Measurements from ENCODE around the gene BRWD1. TPM values are rescaled to one million over a fixed set of nuclear protein-coding genes. Genes with fewer than 3 reads are reported as not detected.

BRWD1 gene
- polyA plus RNA-seq, 1 donor: 31.7 TPM

DNA sequence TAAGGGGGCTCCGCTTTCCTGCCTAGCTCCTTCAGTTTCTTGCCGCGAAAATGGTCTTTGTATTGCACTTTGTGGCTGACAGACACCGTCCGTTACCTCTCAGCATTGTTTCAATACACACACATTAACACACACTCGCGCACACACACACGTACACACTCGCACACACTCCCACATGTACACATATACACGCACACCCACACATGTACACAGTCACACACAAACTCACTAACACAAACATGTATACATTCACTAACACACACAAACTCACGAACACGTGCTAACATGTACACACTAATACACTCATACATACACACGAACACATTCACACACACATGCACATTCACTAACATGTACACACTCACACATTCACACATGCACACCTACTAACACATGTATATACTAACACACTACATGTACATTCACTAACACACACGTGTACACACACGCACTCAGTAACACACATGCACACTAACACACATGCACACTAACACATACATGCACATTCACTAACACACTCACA is 179.1 kb downstream of the BRWD1 start:
- DNase-seq (ENCODE audit: low read depth): no peak

Other genes with a start within 250 kb of the BRWD1 start
- gene PSMG1, start 130.2 kb downstream of the BRWD1 start, polyA plus RNA-seq (ENCODE audit: insufficient read length): 33.5 TPM
- gene HMGN1, start 35.5 kb upstream of the BRWD1 start, polyA plus RNA-seq (ENCODE audit: insufficient read length): 276 TPM
- 1.3 TPM for gene LCA5L, start 132.1 kb upstream of the BRWD1 start, polyA plus RNA-seq (ENCODE audit: insufficient read length)
- 201 TPM for gene SH3BGR, start 138.3 kb upstream of the BRWD1 start, polyA plus RNA-seq (ENCODE audit: insufficient read length)